ENCODE data around the gene EML1. TPM values are rescaled to one million over a fixed set of nuclear protein-coding genes. Genes with fewer than 3 reads are reported as not detected.

EML1 gene
- total and polyA plus RNA-seq, 2 of the 13 experiments (the other 11 are each of a cell fraction or from before 2014, with no cell fraction given), result 0.59 to 1.7 TPM

DNA sequence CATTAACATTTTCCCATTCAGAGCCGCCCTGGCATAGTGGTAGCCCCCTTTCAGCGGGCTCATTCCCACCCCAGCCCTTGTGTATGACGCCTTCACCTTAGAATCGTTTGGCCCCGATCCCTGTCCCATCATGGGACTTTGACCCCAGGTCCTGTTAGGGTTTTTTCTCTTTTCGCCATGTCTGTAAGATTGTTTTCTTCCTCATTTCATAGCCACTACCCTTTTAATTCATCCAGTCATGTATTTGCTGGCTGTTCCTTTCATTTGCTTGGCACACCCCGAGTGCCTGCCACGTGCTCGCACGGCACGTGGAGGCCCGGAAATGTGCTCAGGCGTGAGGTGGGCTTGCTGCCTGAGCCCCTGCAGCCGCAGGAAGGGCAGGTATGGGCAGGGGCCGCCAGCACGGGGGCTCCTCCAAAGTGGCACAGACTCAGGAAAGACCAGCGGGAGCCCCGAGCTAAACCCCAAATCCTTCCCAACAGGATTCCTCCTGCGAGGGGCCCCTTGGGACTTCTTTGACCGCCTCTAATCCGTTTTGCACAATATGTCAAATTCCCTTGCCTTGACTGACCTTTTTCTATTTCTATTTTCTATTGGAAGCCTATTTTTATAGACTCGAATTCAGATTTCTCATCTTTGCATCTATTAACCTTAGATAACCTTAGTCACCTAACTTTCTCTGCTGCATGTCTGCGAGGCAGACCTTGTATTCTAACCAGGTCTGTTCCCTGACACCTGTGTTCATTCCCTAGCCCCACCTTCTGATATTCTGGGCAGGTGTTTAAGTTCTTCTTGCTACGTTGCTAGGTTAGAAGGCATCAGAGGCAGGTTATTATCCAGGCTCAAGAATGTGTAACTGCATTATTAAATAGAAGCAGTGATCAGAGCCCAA, 114.8 kb downstream of the EML1 start:
- Histone ChIP-seq H3K9ac (ENCODE audit: insufficient read depth, low read depth, low read length) (no peak overlapping the region), H2AFZ (ENCODE audit: low read length) (no peak overlapping the region), H3K4me3 (replicated peaks in 1 of 3; ENCODE audit: insufficient read depth in 1 of 3, low read depth in 2 of 3, low read length in 3 of 3) (no peak overlapping the region), H3K27ac (ENCODE audit: extremely low read length, insufficient read depth, low read length) (no peak overlapping the region), H4K20me1 (ENCODE audit: insufficient read depth, low read length) (no peaks in the 10 kb centered on the region), H3K27me3 (ENCODE audit: control insufficient read depth in 1 of 2, insufficient read depth in 2 of 2, low read length in 2 of 2) (no peaks in the 10 kb centered on the region), H3K4me2 (ENCODE audit: low read depth, low read length) (no peak overlapping the region), H3K36me3 (replicated peaks in 1 of 2; ENCODE audit: control insufficient read depth in 1 of 2, insufficient read depth in 2 of 2, low read length in 2 of 2) (no peaks in the 10 kb centered on the region), H3K9me3 (ENCODE audit: low read length) (peaks cover 4% of the 10 kb centered on the region; the same call in 1 of the 2 replicates), H3K79me2 (ENCODE audit: insufficient read depth, low read length) (no peaks in the 10 kb centered on the region), H3K4me1 (ENCODE audit: insufficient read depth, low read length) (peaks cover 30% of the 10 kb centered on the region)
- in situ Hi-C loops (cut with HindIII; ENCODE audit: extremely low pct_ligation_motif_present, low pct_unique_long_range_greater_than_20kb) (no loop called here), intact Hi-C loops (cut with micrococcal nuclease; ENCODE audit: unreplicated experiment) (no loop called here)
- DNase-seq (ENCODE audit: low spot score) (no peak), ATAC-seq (no peak), FAIRE-seq (no peak)
- ChIA-PET POLR2A (no interaction called here), CTCF (ENCODE audit: low intra/inter-chr PET ratio, low total read pairs) (no interaction called here)
- BruUV-seq (replicated peaks), result no TSS peak
- WGBS (ENCODE audit: low lambda C conversion rate), result 82% methylated on average over 24 of the region's 24 CpGs
- TF ChIP-seq ZNF546 (CRISPR knock-in tag; conservative IDR thresholded peaks at IDR 0.05) (no peak), MIXL1 (CRISPR knock-in tag; IDR thresholded peaks at IDR 0.05) (no peak), TEAD3 (CRISPR knock-in tag; optimal IDR thresholded peaks at IDR 0.05; ENCODE audit: borderline replicate concordance) (no peak), ZNF501 (CRISPR knock-in tag; IDR thresholded peaks at IDR 0.05) (no peak), LCORL (IDR thresholded peaks at IDR 0.05) (no peak), LCORL (CRISPR knock-in tag; IDR thresholded peaks at IDR 0.05) (no peak), ZFY (CRISPR knock-in tag; IDR thresholded peaks at IDR 0.05) (no peak), GFI1 (CRISPR knock-in tag; IDR thresholded peaks at IDR 0.05; ENCODE audit: borderline replicate concordance) (no peak), SAP130 (CRISPR knock-in tag; IDR thresholded peaks at IDR 0.05; ENCODE audit: low read depth) (no peak)
- TF ChIP-seq, protein P1, sequence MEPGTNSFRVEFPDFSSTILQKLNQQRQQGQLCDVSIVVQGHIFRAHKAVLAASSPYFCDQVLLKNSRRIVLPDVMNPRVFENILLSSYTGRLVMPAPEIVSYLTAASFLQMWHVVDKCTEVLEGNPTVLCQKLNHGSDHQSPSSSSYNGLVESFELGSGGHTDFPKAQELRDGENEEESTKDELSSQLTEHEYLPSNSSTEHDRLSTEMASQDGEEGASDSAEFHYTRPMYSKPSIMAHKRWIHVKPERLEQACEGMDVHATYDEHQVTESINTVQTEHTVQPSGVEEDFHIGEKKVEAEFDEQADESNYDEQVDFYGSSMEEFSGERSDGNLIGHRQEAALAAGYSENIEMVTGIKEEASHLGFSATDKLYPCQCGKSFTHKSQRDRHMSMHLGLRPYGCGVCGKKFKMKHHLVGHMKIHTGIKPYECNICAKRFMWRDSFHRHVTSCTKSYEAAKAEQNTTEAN (CRISPR knock-in tag; conservative IDR thresholded peaks at IDR 0.05), result no peak
